K562 (cell line): ENCODE data around the gene WFDC8. TPM values are rescaled to one million over a fixed set of nuclear protein-coding genes. Genes with fewer than 3 reads are reported as not detected.

ENCODE experiments used
- ATAC-seq: fragments of 200-7000 bp; cut with Tn5 transposase; 3 replicates; pipeline ENCODE4 v1.9.1; 2020; ENCODE audit warnings: moderate library complexity
- BruUV-seq: library from RNA; stranded (reverse); fragments of 400-500 nt; replicated peaks from 2 replicates; lab custom pipeline; 2021; lab: Mats Ljungman, UMichigan
- CTCF ChIA-PET: fragments of 300-600 bp; formaldehyde crosslinking; extraction: SDS; loops from one replicate; lab custom pipeline; 2021; ENCODE audit warnings: low intra/inter-chr PET ratio; lab: Yijun Ruan, JAX
- POLR2A ChIA-PET: fragments of 300-600, 350-650 bp; sonication (Branson Sonifier 250); formaldehyde crosslinking; extraction: SDS; loops from one replicate; lab custom pipeline; 2021; ENCODE audit warnings: antibody characterized with exemption, inconsistent platforms; lab: Yijun Ruan, JAX
- DNase-seq, 4 experiments: peaks; one replicate each; pipeline versions ENCODE4 v3.0.0 to v3.0.0-alpha.2; 2011 to 2018; ENCODE audit warnings: low spot score in 3 of 4, mixed read lengths in 3 of 4; ENCODE audit errors: extremely low read depth in 1 of 4
- FAIRE-seq: peaks from 2 replicates; lab custom pipeline; 2011; peaks lifted over from hg19 to GRCh38; lab: Jason Lieb, UNC
- H2AFZ ChIP-seq: 2 replicates; pipeline ENCODE4 v1.6.0; 2011; ENCODE audit warnings: low read depth, low read length, control low read depth, inconsistent platforms
- H3K27ac ChIP-seq: fragments of 200-600 bp; 3 replicates; pipeline ENCODE4 v1.8.0; 2011; ENCODE audit warnings: low read depth, mild to moderate bottlenecking, control low read depth, inconsistent platforms, low read length, moderate library complexity, mixed read lengths; ENCODE audit errors: extremely low read depth
- H3K27me3 ChIP-seq, 2 experiments: fragments of 300-600 bp in 1 of 2; 2 replicates in 1 of 2; 3 replicates in 1 of 2; pipeline versions ENCODE4 v1.6.0 to v1.8.0; 2011; ENCODE audit warnings: inconsistent platforms in 2 of 2, low read length in 2 of 2, mild to moderate bottlenecking in 1 of 2, mixed read lengths in 1 of 2, moderate library complexity in 1 of 2; ENCODE audit not compliant: control insufficient read depth in 2 of 2, insufficient read depth in 2 of 2
- H3K36me3 ChIP-seq: fragments of 300-600 bp; 3 replicates; pipeline ENCODE4 v1.8.0; 2011; ENCODE audit warnings: mild to moderate bottlenecking, low read length, inconsistent platforms; ENCODE audit not compliant: control insufficient read depth, insufficient read depth
- H3K4me1 ChIP-seq, 2 experiments: fragments of 200-600 bp in 1 of 2; replicated peaks in 1 of 2; 2 replicates in 1 of 2; 3 replicates in 1 of 2; pipeline versions ENCODE4 v1.5.1 to v1.8.0; 2011; ENCODE audit warnings: inconsistent platforms in 2 of 2, low read length in 2 of 2, mild to moderate bottlenecking in 1 of 2, mixed read lengths in 1 of 2, moderate library complexity in 1 of 2; ENCODE audit not compliant: control insufficient read depth in 2 of 2, insufficient read depth in 2 of 2
- H3K4me2 ChIP-seq: 2 replicates; pipeline ENCODE4 v1.6.1; 2011; ENCODE audit warnings: low read length, control low read depth, inconsistent platforms, mixed read lengths; ENCODE audit not compliant: insufficient read depth
- H3K4me3 ChIP-seq: fragments of 200-600 bp; sonication (generic), shearing (Covaris generic); 2 replicates; pipeline ENCODE4 v1.5.1; 2016; ENCODE audit warnings: control low read depth, inconsistent platforms
- H3K79me2 ChIP-seq: fragments of 200-600 bp; 3 replicates; pipeline ENCODE4 v1.8.0; 2011; ENCODE audit warnings: low read length, inconsistent platforms; ENCODE audit not compliant: control insufficient read depth, insufficient read depth
- H3K9ac ChIP-seq, 2 experiments: 2 replicates each; pipeline versions ENCODE4 v1.6.0 to v1.6.1; 2011; ENCODE audit warnings: low read depth in 2 of 2, low read length in 2 of 2, control low read depth in 1 of 2, inconsistent platforms in 1 of 2, mild to moderate bottlenecking in 1 of 2, mixed read lengths in 1 of 2; ENCODE audit not compliant: insufficient read depth in 1 of 2
- H3K9me1 ChIP-seq: one replicate; pipeline ENCODE4 v1.6.0; 2011; ENCODE audit warnings: inconsistent platforms, mild to moderate bottlenecking, low read length, moderate library complexity; ENCODE audit not compliant: control insufficient read depth, insufficient read depth
- H3K9me3 ChIP-seq: replicated peaks from 2 replicates; pipeline ENCODE4 v1.5.1; 2011; ENCODE audit warnings: low read depth, low read length, inconsistent platforms; ENCODE audit not compliant: control insufficient read depth, insufficient read depth
- H4K20me1 ChIP-seq: replicated peaks from 2 replicates; pipeline ENCODE4 v1.6.1; 2011; ENCODE audit warnings: low read length, inconsistent platforms, mixed read lengths; ENCODE audit not compliant: control insufficient read depth, insufficient read depth
- CBFA2T2 ChIP-seq: fragments of 450-650 bp; conservative IDR thresholded peaks from 2 replicates; pipeline ENCODE4 v1.6.1; 2017; ENCODE audit warnings: mild to moderate bottlenecking
- COPS2 ChIP-seq: fragments of 450-650 bp; conservative IDR thresholded peaks from 2 replicates; pipeline ENCODE4 v1.6.1; 2016; ENCODE audit warnings: mild to moderate bottlenecking, moderate library complexity
- KLF16 ChIP-seq: IDR thresholded peaks from 2 replicates; pipeline ENCODE4 v1.6.1; 2016; ENCODE audit warnings: antibody characterized with exemption
- NELFE ChIP-seq: IDR thresholded peaks from 2 replicates; pipeline ENCODE4 v1.6.1; 2011; ENCODE audit warnings: mild to moderate bottlenecking; ENCODE audit not compliant: insufficient read depth, insufficient read length
- ZNF133 ChIP-seq: fragments of 250-450 bp; sonication (Bioruptor Pico); IDR thresholded peaks from 2 replicates; pipeline ENCODE4 v1.4.0; 2020; ENCODE audit warnings: mild to moderate bottlenecking
- ZNF23 ChIP-seq: fragments of 250-450 bp; sonication (Bioruptor Pico); IDR thresholded peaks from 2 replicates; pipeline ENCODE4 v1.4.0; 2020; ENCODE audit warnings: mild to moderate bottlenecking
- ZNF316 ChIP-seq: fragments of 450-650 bp; IDR thresholded peaks from 2 replicates; pipeline ENCODE4 v1.6.1; 2016
- ZNF586 ChIP-seq: fragments of 450-650 bp; formaldehyde crosslinking; conservative IDR thresholded peaks from 2 replicates; pipeline ENCODE4 v1.4.0; 2020; ENCODE audit warnings: mild to moderate bottlenecking, moderate library complexity
- WGBS: fragments of 100-300 bp; shearing (Covaris generic); methylation state at CpG from one replicate; pipeline ENCODE4 v1.1.6; 2016; ENCODE audit warnings: low coverage, mixed read lengths; ENCODE audit not compliant: insufficient coverage; ENCODE audit errors: missing lambda C conversion rate; 5-methylcytosine and 5-hydroxymethylcytosine counted together
- in situ Hi-C: fragments of 300-500 bp; cut with MboI; formaldehyde crosslinking; loops from 4 replicates; pipeline ENCODE4 v1.15.0; 2018; ENCODE audit warnings: inconsistent platforms, mixed read lengths
- intact Hi-C: fragments of 100-400 bp; cut with micrococcal nuclease; formaldehyde crosslinking; loops from 2 replicates; pipeline ENCODE4 v1.14.2; 2022
- polyA plus RNA-seq, 8 experiments: library from polyadenylated mRNA; depleted of rRNA in 4 of 8; stranded (reverse) in 5 of 8; unstranded in 3 of 8; fragments of >200 nt; fragmentation: Nextera tagmentation in 2 of 8; fragmentation: Illumina TruSeq in 1 of 8; extraction: Ambion mirVana in 2 of 8; extraction: Trizol in 1 of 8; gene quantifications; 2 replicates each; pipeline versions ENCODE4 v1.2.1 to v1.2.3, GENCODE V29; 2011 to 2014; ENCODE audit warnings: inconsistent platforms in 1 of 8, missing spikeins in 1 of 8
- total RNA-seq, 7 experiments: library from RNA; depleted of rRNA in 6 of 7; stranded (reverse); fragments of >200 nt in 6 of 7; fragmentation: Illumina TruSeq in 2 of 7; extraction: Trizol in 2 of 7; gene quantifications; 2 replicates each; pipeline versions ENCODE4 v1.2.1 to v1.2.3, GENCODE V29; 2011 to 2021; ENCODE audit warnings: low replicate concordance in 1 of 7
- TF ChIP-seq, protein P1 (sequence below): fragments of 250-450 bp; sonication (Bioruptor Pico); IDR thresholded peaks from 2 replicates; pipeline ENCODE4 v1.9.0; 2021; ENCODE audit warnings: mild to moderate bottlenecking
- TF ChIP-seq, protein P2 (sequence below): fragments of 250-450 bp; sonication (Bioruptor Pico); IDR thresholded peaks from 2 replicates; pipeline ENCODE4 v1.4.0; 2020; ENCODE audit warnings: mild to moderate bottlenecking, moderate library complexity, borderline replicate concordance
- TF ChIP-seq, protein P3 (sequence below): conservative IDR thresholded peaks from 2 replicates; pipeline ENCODE4 v1.6.1; 2011; ENCODE audit warnings: low read depth, mild to moderate bottlenecking, low read length; ENCODE audit not compliant: control insufficient read depth

The WFDC8 gene
- total and polyA plus RNA-seq, 9 of the 15 experiments (the other 6 are each of a cell fraction or from before 2014, with no cell fraction given), result not detected

DNA sequence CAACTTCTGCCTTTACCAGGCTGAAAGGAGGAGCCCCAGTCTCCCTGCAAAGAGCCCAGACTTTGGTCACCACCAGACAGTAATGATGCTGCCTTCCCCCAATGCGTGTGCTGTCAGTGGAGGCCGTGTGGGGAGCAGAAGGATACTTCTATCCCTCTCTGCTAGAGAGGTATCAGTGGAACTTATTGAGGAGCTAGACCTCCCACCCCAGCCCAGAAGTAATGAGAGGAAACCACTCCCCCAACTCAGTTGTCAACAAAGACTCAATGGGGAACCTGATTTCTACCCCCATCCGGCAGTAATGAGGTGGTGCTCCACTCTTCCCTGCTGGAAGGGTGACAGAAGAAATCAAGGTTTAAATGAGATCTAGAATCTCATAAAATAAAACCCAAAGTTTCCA lies 4.4 kb upstream of the WFDC8 start:
- no peak overlapping the region for H3K27ac ChIP-seq
- no peaks in the 10 kb centered on the region for H3K9me1 ChIP-seq
- intact Hi-C loops, result no loop called here
- DNase-seq (no peak), FAIRE-seq (no peak), ATAC-seq (no peak)
- H3K9me3 ChIP-seq, result no peaks in the 10 kb centered on the region
- ChIA-PET CTCF (no interaction called here), POLR2A (interaction anchor here (0.6 kb wide), 1 partner anchor 15 kb away, joined by 3 read pairs; no protein-coding TSS in a partner anchor)
- no peaks in the 10 kb centered on the region for H3K4me1 ChIP-seq
- H3K4me3 ChIP-seq, result no peak overlapping the region
- H4K20me1 ChIP-seq, result no peaks in the 10 kb centered on the region
- in situ Hi-C loops, result no loop called here
- no peaks in the 10 kb centered on the region for H3K79me2 ChIP-seq
- H2AFZ ChIP-seq, result no peak overlapping the region
- no peak overlapping the region for H3K9ac ChIP-seq
- TF ChIP-seq ZNF133 (CRISPR knock-in tag) (no peak), ZNF586 (CRISPR knock-in tag) (no peak), NELFE (no peak), ZNF23 (CRISPR knock-in tag) (no peak), COPS2 (no peak)
- TF ChIP-seq, protein P1, sequence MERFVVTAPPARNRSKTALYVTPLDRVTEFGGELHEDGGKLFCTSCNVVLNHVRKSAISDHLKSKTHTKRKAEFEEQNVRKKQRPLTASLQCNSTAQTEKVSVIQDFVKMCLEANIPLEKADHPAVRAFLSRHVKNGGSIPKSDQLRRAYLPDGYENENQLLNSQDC (CRISPR knock-in tag), result no peak
- 0% methylated on average over 3 of the region's 3 CpGs for WGBS
- no TSS peak for BruUV-seq
- no peak overlapping the region for H3K4me2 ChIP-seq
- no peaks in the 10 kb centered on the region for H3K36me3 ChIP-seq
- peaks cover 6 to 12% of the 10 kb centered on the region in 2 experiments; a peak in 3 of 5 replicates for H3K27me3 ChIP-seq

DNA sequence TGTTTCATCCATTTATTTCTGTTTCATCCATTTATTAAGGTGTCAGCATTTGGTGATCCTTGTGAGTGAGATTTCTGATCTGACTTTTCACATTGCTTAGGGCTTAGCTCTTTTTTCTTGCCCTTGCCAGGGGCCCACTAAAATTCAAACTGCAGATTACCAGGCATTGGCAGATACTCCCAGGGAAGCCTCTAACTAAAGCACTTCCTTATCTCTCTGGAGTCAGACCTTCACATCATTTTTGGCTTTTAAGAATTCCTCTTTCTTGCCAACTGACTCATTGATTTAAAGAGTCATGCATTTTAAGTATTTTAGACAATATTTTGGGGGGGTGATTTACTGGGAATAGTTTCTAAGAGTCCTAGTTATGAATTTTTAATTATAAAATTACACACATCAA lies 2.6 kb upstream of the WFDC8 start:
- H3K4me2 ChIP-seq, result no peak overlapping the region
- no peaks in the 10 kb centered on the region for H3K4me1 ChIP-seq
- DNase-seq (no peak), ATAC-seq (no peak), FAIRE-seq (no peak)
- POLR2A ChIA-PET, result no interaction called here
- in situ Hi-C loops, result no loop called here
- H3K9ac ChIP-seq, result no peak overlapping the region
- H3K79me2 ChIP-seq, result no peaks in the 10 kb centered on the region
- intact Hi-C loops, result no loop called here
- no peaks in the 10 kb centered on the region for H3K9me1 ChIP-seq
- H4K20me1 ChIP-seq, result no peaks in the 10 kb centered on the region
- H3K36me3 ChIP-seq, result no peaks in the 10 kb centered on the region
- H2AFZ ChIP-seq, result no peak overlapping the region
- no peak overlapping the region for H3K4me3 ChIP-seq
- no peak overlapping the region for H3K27ac ChIP-seq
- H3K9me3 ChIP-seq, result no peaks in the 10 kb centered on the region
- no TSS peak for BruUV-seq
- CTCF ChIA-PET, result interaction anchor here (0.6 kb wide), 1 partner anchor 504 kb away, joined by 3 read pairs; no protein-coding TSS in a partner anchor
- peaks cover 7 to 12% of the 10 kb centered on the region in 2 experiments; a peak in 3 of 5 replicates for H3K27me3 ChIP-seq
- TF ChIP-seq NELFE (no peak), CBFA2T2 (no peak), ZNF316 (0 out of 2 replicates have a peak, but pooled peaks have one; percentile 20), KLF16 (no peak)
- TF ChIP-seq, protein P2, sequence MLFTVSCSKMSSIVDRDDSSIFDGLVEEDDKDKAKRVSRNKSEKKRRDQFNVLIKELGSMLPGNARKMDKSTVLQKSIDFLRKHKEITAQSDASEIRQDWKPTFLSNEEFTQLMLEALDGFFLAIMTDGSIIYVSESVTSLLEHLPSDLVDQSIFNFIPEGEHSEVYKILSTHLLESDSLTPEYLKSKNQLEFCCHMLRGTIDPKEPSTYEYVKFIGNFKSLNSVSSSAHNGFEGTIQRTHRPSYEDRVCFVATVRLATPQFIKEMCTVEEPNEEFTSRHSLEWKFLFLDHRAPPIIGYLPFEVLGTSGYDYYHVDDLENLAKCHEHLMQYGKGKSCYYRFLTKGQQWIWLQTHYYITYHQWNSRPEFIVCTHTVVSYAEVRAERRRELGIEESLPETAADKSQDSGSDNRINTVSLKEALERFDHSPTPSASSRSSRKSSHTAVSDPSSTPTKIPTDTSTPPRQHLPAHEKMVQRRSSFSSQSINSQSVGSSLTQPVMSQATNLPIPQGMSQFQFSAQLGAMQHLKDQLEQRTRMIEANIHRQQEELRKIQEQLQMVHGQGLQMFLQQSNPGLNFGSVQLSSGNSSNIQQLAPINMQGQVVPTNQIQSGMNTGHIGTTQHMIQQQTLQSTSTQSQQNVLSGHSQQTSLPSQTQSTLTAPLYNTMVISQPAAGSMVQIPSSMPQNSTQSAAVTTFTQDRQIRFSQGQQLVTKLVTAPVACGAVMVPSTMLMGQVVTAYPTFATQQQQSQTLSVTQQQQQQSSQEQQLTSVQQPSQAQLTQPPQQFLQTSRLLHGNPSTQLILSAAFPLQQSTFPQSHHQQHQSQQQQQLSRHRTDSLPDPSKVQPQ (CRISPR knock-in tag), result no peak
- TF ChIP-seq, protein P3, sequence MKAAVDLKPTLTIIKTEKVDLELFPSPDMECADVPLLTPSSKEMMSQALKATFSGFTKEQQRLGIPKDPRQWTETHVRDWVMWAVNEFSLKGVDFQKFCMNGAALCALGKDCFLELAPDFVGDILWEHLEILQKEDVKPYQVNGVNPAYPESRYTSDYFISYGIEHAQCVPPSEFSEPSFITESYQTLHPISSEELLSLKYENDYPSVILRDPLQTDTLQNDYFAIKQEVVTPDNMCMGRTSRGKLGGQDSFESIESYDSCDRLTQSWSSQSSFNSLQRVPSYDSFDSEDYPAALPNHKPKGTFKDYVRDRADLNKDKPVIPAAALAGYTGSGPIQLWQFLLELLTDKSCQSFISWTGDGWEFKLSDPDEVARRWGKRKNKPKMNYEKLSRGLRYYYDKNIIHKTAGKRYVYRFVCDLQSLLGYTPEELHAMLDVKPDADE, result no peak
